OCI-LY1 (cell line): ENCODE measurements around the gene ARL13A.

Experiments
- H2AFZ ChIP-seq: fragments of 200-600 bp; sonication (generic), shearing (Covaris generic); 2 replicates; pipeline ENCODE4 v1.6.0; 2014; ENCODE audit warnings: antibody characterized with exemption, mild to moderate bottlenecking, low read length
- H3F3A ChIP-seq: fragments of 200-600 bp; sonication (generic), shearing (Covaris generic); 2 replicates; pipeline ENCODE4 v1.6.0; 2014; ENCODE audit warnings: mild to moderate bottlenecking, antibody characterized with exemption, low read length, moderate library complexity; ENCODE audit not compliant: insufficient read depth
- H3K27ac ChIP-seq: fragments of 200-600 bp; sonication (generic); 2 replicates; pipeline ENCODE4 v1.5.1; 2014; ENCODE audit warnings: low read length, mixed run types, mild to moderate bottlenecking, low read depth; ENCODE audit not compliant: poor library complexity, severe bottlenecking
- H3K27me3 ChIP-seq: fragments of 200-600 bp; sonication (generic); 2 replicates; pipeline ENCODE4 v1.6.0; 2014; ENCODE audit warnings: antibody characterized with exemption, mild to moderate bottlenecking, low read length, moderate library complexity; ENCODE audit not compliant: insufficient read depth
- H3K36me3 ChIP-seq: fragments of 200-600 bp; sonication (generic); 2 replicates; pipeline ENCODE4 v1.6.1; 2014; ENCODE audit warnings: mild to moderate bottlenecking, antibody characterized with exemption, low read length, moderate library complexity, mixed read lengths; ENCODE audit not compliant: insufficient read depth
- H3K4me1 ChIP-seq: fragments of 200-600 bp; sonication (generic); 2 replicates; pipeline ENCODE4 v1.5.1; 2014; ENCODE audit warnings: mild to moderate bottlenecking, low read length, moderate library complexity; ENCODE audit not compliant: insufficient read depth, severe bottlenecking
- H3K4me2 ChIP-seq: fragments of 200-600 bp; sonication (generic), shearing (Covaris generic); 2 replicates; pipeline ENCODE4 v1.6.1; 2014; ENCODE audit warnings: low read length
- H3K4me3 ChIP-seq: fragments of 200-600 bp; sonication (generic); 2 replicates; pipeline ENCODE4 v1.5.1; 2014; ENCODE audit warnings: low read length, low read depth, mild to moderate bottlenecking, mixed read lengths; ENCODE audit not compliant: poor library complexity, severe bottlenecking
- H3K79me2 ChIP-seq: fragments of 200-600 bp; shearing (Covaris generic); 2 replicates; pipeline ENCODE4 v1.6.1; 2016; ENCODE audit warnings: mixed run types, low read length, mixed read lengths; ENCODE audit not compliant: insufficient read depth
- H3K9ac ChIP-seq: fragments of 200-600 bp; sonication (generic), shearing (Covaris generic); 2 replicates; pipeline ENCODE4 v1.6.1; 2014; ENCODE audit warnings: mild to moderate bottlenecking, low read length, mixed read lengths
- H3K9me2 ChIP-seq: fragments of 200-600 bp; sonication (generic), shearing (Covaris generic); 2 replicates; pipeline ENCODE4 v1.6.1; 2014; ENCODE audit warnings: low read depth, mild to moderate bottlenecking, low read length, mixed read lengths
- H3K9me3 ChIP-seq: fragments of 200-600 bp; shearing (Covaris generic); 2 replicates; pipeline ENCODE4 v1.6.1; 2014; ENCODE audit warnings: low read length, mixed read lengths
- H4K20me1 ChIP-seq: fragments of 200-600 bp; sonication (generic), shearing (Covaris generic); 2 replicates; pipeline ENCODE4 v1.6.0; 2016; ENCODE audit warnings: mild to moderate bottlenecking, low read length; ENCODE audit not compliant: insufficient read depth
- CTCF ChIP-seq: fragments of 200-600 bp; sonication (generic), shearing (Covaris generic); IDR thresholded peaks from 2 replicates; pipeline ENCODE4 v1.5.1; 2017; ENCODE audit warnings: mild to moderate bottlenecking, antibody characterized with exemption, low read length, moderate library complexity, mixed read lengths
- EZH2 ChIP-seq: fragments of 200-600 bp; sonication (generic), shearing (Covaris generic); IDR thresholded peaks from 2 replicates; pipeline ENCODE4 v1.8.0; 2017; ENCODE audit warnings: borderline replicate concordance, mixed run types, mild to moderate bottlenecking, antibody characterized with exemption, low read length, moderate library complexity, mixed read lengths

ARL13A gene

GRCh38 chrX:100928660-100929613 is 40.6 kb upstream of the ARL13A start, which contains the start of gene XKRX:
Gene XKRX (minus strand): TSS chrX:100928917. CDS start chrX:100928304, 613 bp downstream.
- no peak within 1 kb of the TSS; the same call in 1 of the 2 replicates for H2AFZ ChIP-seq
- H3K9ac ChIP-seq: peak within 1 kb of the TSS; percentile 53; the same call in 1 of the 2 replicates
- peak within 1 kb of the TSS; percentile 57 for H3K27ac ChIP-seq
- no peaks in the 10 kb centered on the region for H3K79me2 ChIP-seq
- H3K4me2 ChIP-seq: peak within 1 kb of the TSS; percentile 87
- no peaks in the 10 kb centered on the region for H3K36me3 ChIP-seq
- no peaks in the 10 kb centered on the region for H3K9me3 ChIP-seq
- H4K20me1 ChIP-seq: no peaks in the 10 kb centered on the region
- no peaks in the 10 kb centered on the region for H3K27me3 ChIP-seq
- peaks cover 34% of the 10 kb centered on the region for H3K4me1 ChIP-seq
- no peaks in the 10 kb centered on the region for H3K9me2 ChIP-seq
- TF ChIP-seq EZH2 (no peak), CTCF (no peak)
- peak within 1 kb of the TSS; percentile 66 for H3K4me3 ChIP-seq
- no peaks in the 10 kb centered on the region for H3F3A ChIP-seq

- H3K4me1 ChIP-seq: peaks cover 29% of the 10 kb centered on the region
- no peaks in the 10 kb centered on the region for H3F3A ChIP-seq
- no peak overlapping the region for H3K9ac ChIP-seq
- no peaks in the 10 kb centered on the region for H3K36me3 ChIP-seq
- H3K27me3 ChIP-seq: no peaks in the 10 kb centered on the region
- H3K4me2 ChIP-seq: no peak overlapping the region
- no peak overlapping the region for H3K27ac ChIP-seq
- H3K4me3 ChIP-seq: no peak overlapping the region
- no peaks in the 10 kb centered on the region for H4K20me1 ChIP-seq
- H2AFZ ChIP-seq: no peak overlapping the region
- H3K79me2 ChIP-seq: no peaks in the 10 kb centered on the region
- H3K9me2 ChIP-seq: no peaks in the 10 kb centered on the region
- no peak for TF ChIP-seq CTCF
- TF ChIP-seq EZH2: no peak
- no peaks in the 10 kb centered on the region for H3K9me3 ChIP-seq
Measured at GRCh38 chrX:100931218-100931924, 38.1 kb upstream of the ARL13A start.

DNA sequence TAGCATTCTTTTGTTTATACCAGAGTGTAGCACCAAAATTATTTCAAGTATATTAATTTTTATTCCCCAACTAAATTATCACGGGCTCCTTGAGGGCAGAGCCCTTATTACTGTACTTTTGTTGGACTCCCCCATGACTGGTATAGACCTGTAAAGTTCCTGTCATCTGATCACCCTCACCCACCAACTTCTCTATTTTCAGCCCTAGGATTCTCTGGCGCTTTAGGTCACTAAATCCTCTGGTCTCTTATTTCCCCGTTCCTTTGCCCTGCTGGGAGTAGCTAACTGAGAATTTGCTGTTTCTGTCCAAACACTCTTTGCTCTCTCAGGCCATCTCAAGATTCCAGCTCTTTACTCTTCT is 37.6 kb upstream of the ARL13A start:
- Histone ChIP-seq H4K20me1 (no peaks in the 10 kb centered on the region), H3K9me2 (no peaks in the 10 kb centered on the region), H3K4me2 (no peak overlapping the region), H2AFZ (no peak overlapping the region), H3K4me1 (peaks cover 29% of the 10 kb centered on the region), H3K9me3 (no peaks in the 10 kb centered on the region), H3K27me3 (no peaks in the 10 kb centered on the region), H3K4me3 (no peak overlapping the region), H3K36me3 (no peaks in the 10 kb centered on the region), H3K27ac (no peak overlapping the region), H3K9ac (no peak overlapping the region), H3F3A (no peaks in the 10 kb centered on the region), H3K79me2 (no peaks in the 10 kb centered on the region)
- TF ChIP-seq CTCF: no peak
